GM10266 (cell line): ENCODE data around the gene BABAM1.
A peak's percentile ranks its signal among the peaks of the same experiment; 100 is the strongest.

ENCODE experiments used
- DNase-seq: peaks from one replicate; pipeline ENCODE4 v3.0.0; 2012; ENCODE audit errors: extremely low spot score
- TF ChIP-seq, protein P1 (sequence below): IDR thresholded peaks from 2 replicates; pipeline ENCODE4 v1.5.1; 2012; ENCODE audit warnings: mild to moderate bottlenecking, low read depth; ENCODE audit not compliant: control insufficient read depth, insufficient read depth; ENCODE audit errors: missing control alignments

BABAM1 gene

DNA sequence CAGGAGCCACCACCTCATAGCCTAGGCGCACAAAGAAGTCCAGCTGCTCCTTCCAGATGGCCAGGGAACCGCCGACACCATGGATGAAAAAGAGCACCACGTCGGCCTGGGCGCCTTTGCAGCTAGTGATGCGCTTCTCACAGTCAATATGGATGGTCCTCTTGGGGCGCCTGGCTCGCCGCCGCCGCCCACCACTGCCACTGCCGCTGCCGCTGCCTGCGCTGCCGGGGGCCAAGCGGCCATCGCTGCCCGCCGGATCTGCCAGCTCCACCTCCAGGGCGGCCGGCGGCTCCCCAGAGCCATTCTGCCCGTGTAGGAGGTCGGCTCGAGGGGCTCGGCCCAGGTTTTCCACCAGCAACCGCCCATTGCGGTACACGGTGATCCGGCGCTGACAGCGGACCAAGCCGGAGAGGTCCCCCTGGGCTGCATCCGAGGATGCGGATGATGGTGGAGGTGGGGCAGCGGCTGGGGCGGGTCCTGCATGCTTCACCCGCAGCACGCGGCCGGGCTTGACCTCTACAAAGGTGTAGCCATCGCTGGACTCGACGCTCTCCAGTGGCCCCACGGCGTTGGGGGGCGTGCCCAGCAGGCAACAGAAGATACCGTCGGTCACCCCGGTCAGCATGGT is 33.9 kb downstream of the BABAM1 start:
- no peak for DNase-seq
- TF ChIP-seq, protein P1, sequence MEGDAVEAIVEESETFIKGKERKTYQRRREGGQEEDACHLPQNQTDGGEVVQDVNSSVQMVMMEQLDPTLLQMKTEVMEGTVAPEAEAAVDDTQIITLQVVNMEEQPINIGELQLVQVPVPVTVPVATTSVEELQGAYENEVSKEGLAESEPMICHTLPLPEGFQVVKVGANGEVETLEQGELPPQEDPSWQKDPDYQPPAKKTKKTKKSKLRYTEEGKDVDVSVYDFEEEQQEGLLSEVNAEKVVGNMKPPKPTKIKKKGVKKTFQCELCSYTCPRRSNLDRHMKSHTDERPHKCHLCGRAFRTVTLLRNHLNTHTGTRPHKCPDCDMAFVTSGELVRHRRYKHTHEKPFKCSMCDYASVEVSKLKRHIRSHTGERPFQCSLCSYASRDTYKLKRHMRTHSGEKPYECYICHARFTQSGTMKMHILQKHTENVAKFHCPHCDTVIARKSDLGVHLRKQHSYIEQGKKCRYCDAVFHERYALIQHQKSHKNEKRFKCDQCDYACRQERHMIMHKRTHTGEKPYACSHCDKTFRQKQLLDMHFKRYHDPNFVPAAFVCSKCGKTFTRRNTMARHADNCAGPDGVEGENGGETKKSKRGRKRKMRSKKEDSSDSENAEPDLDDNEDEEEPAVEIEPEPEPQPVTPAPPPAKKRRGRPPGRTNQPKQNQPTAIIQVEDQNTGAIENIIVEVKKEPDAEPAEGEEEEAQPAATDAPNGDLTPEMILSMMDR, result no peak

DNA sequence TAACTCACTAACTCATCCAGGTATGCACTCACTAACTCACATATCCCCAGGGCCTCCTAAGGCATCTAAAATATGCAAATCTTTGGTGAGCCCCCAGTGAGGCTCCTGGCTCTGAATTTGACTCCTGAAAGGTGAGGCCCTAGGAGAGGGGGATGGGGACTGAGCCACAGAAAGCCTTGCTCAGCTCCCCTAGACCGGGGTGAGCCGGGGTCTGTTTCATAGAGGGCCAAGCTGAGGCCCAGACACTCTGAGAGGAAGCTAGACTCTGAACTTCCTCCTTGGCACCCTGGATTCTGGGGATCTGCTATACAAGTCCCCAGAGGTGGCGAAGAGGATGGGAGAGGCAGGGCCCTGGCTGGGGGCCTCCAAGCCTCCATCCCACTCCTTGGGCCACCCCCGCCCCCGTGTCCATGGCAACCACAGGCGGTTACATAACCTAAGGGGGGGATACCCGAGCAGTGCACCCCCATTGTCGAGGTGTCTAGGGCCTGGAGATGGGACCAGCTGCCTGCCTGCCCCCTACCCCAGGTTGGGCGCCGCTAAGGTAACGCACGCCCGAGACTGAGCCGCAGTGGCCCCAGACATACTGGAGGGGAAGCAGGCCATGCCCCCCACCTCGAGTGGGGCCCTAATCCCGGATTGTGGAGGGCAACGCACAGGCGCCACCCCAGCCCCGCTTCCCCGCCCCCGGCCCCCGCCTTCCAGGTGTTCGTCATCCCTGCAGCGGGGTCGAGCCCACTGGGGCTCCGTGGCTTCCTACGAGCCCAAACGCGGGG is 35.3 kb downstream of the BABAM1 start:
- DNase-seq, result no peak
- TF ChIP-seq, protein P1, result no peak

DNA sequence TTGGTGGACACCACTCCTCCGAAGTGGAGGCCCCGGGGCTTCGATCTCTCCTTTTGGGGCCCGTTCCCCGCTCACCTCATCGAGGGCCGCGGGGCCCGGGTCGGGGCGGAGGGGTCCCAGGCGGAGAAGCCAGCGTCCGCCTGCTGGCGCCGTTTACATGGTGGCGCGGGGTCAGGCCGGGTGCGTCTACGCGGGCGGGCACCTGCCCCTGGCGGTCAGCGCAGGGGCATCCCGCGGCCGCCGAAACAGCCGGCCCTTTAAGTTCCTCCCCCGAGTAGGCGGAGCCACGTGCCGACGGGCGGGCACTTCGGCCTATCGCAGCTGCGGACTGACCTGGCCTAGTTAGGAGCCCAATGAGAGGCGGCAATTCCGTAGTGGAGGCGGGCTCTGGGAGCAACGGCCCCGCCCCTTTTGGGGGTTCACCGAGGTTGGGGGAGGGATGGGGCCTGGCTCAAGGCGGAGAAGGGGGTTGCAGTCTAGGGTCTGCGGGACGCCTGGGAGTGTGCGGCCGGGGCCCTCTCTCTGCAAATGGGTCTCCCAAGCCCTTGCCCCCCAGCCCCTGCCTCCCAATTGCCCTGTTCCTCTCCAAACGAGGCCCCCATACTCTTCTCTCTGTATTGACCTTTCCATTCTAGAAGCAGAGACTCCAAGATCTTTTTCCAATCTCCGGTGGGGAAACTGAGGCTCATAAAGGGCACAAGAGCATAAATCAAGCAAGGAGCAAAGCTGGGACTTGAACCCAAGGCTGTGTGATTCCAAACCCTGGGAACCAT is 36.1 kb downstream of the BABAM1 start, which contains the start of gene ABHD8:
ABHD8 (minus strand) TSS at position 259 of the 773 bp plus-strand sequence. CDS start 1,809 bp downstream, outside the sequence.
- TF ChIP-seq, protein P1, result peak; percentile 43
- DNase-seq, result peak; percentile 98

DNA sequence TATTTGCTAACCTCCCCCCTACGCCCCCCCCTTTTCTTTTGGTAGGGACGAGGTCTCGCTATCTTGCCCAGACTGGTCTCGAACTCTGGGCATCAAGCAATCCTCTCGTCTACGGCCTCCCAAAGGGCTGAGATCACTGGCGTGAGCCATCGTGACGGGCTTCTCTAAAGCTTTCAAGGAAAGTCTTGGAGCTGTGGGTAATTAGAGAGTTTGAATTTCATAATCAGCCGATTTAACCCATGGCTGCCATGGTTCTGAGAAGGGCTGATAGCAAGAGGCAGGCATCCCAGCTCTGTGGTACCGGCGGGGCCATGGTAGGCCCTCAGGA is 36.7 kb downstream of the BABAM1 start:
- DNase-seq, result no peak
- TF ChIP-seq, protein P1, result no peak

DNA sequence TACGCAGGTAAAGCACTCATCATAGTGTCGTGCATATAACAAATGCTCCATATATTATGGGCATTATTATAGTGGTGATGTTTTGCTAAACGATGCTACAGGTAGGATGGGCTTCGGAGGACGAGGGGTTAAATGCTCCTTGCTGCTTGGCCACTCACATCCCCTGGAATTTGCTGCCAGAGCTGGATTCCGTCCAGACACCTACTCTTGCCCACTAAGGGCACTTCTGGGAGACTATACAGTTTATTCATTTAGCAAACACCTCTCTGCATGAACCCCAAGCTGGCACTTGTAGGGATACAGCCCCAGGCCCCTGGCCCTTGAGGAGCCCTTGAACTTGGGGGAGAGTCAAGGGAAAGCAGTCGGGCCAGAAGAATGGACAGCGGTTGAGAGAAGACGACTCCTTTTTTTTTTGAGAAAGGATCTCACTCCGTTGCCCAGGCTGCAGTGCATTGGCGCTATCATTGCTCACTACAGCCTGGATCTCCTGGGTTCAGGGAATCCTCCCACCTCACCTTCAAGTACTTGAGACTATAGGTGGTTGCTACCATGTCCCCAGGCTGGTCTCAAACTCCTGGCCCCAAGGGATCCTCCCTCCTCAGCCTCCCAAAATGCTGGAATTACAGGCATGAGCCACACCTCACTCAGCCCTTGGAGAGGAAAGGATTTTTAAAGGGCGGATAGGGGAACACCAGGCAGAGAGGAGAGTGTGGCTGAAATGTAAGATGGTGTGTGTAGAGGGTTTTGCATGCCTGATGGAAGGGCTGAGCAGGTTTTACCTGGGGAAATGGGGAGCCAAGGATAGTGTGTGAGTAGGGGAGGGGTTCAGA is 37.4 kb downstream of the BABAM1 start:
- DNase-seq, result no peak
- TF ChIP-seq, protein P1, result no peak

DNA sequence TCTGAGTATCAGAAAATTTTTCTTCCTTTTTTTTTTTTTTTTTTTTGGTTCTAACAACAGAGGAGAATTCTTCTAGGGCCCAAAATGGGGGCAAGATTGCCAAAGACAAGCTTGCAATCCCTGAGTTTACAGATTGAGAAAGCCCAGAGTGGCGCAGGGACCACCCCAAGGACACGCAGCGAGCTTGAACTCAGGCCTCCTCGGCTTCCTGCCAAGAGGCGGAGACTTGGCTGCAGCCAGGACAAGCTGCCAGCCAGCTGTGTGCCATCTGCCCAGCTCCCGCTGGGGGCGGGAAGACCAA is 37.9 kb downstream of the BABAM1 start:
- no peak for DNase-seq
- TF ChIP-seq, protein P1, result no peak
